Gastrocnemius medialis (tissue), 4 donors: ENCODE data around the gene TK1. TPM values are rescaled to one million over a fixed set of nuclear protein-coding genes. Genes with fewer than 3 reads are reported as not detected.
A peak's percentile ranks its signal among the peaks of the same experiment; 100 is the strongest.

Experiments
- ATAC-seq, 2 donors: fragments of 150-250 bp; one replicate each; pipeline ENCODE4 v1.9.1; 2016
- DNase-seq, 2 donors: peaks; one replicate each; pipeline ENCODE4 v3.0.0-alpha.2; 2019
- H3K27ac ChIP-seq, 4 donors: fragments of 200-600 bp; sonication (generic); 1 replicate in 1 of 4; 2 replicates in 3 of 4; pipeline ENCODE4 v1.5.1; 2016 to 2018; ENCODE audit warnings: mild to moderate bottlenecking in 2 of 4, moderate library complexity in 1 of 4
- H3K27me3 ChIP-seq, 3 donors: fragments of 200-600 bp; sonication (generic) in 2 of 3; 1 replicate in 1 of 3; 2 replicates in 2 of 3; pipeline versions ENCODE4 v1.5.1 to v1.6.0; 2016 to 2019; ENCODE audit warnings: mild to moderate bottlenecking in 1 of 3, moderate library complexity in 1 of 3
- H3K36me3 ChIP-seq, 2 donors: fragments of 200-600 bp; sonication (generic) in 1 of 2; one replicate each; pipeline ENCODE4 v1.5.1; 2017 to 2018
- H3K4me1 ChIP-seq, 2 donors: fragments of 200-600 bp; sonication (generic) in 1 of 2; one replicate each; pipeline ENCODE4 v1.5.1; 2016 to 2017; ENCODE audit warnings: mild to moderate bottlenecking in 2 of 2
- H3K4me3 ChIP-seq, 4 donors: fragments of 200-600 bp; sonication (generic) in 3 of 4; 1 replicate in 1 of 4; 2 replicates in 3 of 4; pipeline ENCODE4 v1.5.1; 2016 to 2019; ENCODE audit warnings: mild to moderate bottlenecking in 2 of 4
- H3K9me3 ChIP-seq, 3 donors: fragments of 200-600 bp; sonication (generic) in 2 of 3; 1 replicate in 1 of 3; 2 replicates in 2 of 3; pipeline ENCODE4 v1.5.1; 2016 to 2019
- CTCF ChIP-seq, 5 experiments: fragments of 450-650 bp in 3 of 5; fragments of 200-600 bp in 2 of 5; sonication (generic) in 2 of 5; IDR thresholded peaks in 4 of 5; conservative IDR thresholded peaks in 1 of 5; 1 replicate in 4 of 5; 2 replicates in 1 of 5; pipeline ENCODE4 v1.5.1; 2016 to 2019; ENCODE audit warnings: antibody characterized with exemption in 5 of 5, mild to moderate bottlenecking in 3 of 5, moderate library complexity in 3 of 5
- POLR2A ChIP-seq, 2 donors: fragments of 450-650 bp; IDR thresholded peaks; one replicate each; pipeline ENCODE4 v1.6.1; 2017; ENCODE audit warnings: antibody characterized with exemption in 2 of 2, mild to moderate bottlenecking in 2 of 2, moderate library complexity in 2 of 2
- in situ Hi-C, 4 donors: fragments of 200-750 bp; cut with MboI; loops; one replicate each; pipeline versions ENCODE4 v1.15.0 to v1.8.0; 2017; ENCODE audit warnings: low sequenced_read_pairs in 4 of 4
- intact Hi-C: fragments of 100-400 bp; cut with DNase I; formaldehyde crosslinking; loops from one replicate; pipeline ENCODE4 v1.15.1; 2023; ENCODE audit warnings: low total_unique reads
- total RNA-seq, 4 donors: library from RNA; depleted of rRNA; stranded (reverse); fragments of >200 nt; gene quantifications; one replicate each; pipeline versions ENCODE4 v1.1.0 to v1.2.3, GENCODE V29; 2016

TK1 gene
- total RNA-seq, 4 donors from 2014 or later = 0.22 to 2.1 (median 0.60) TPM

- ATAC-seq (no peak), DNase-seq (no peak)
- TF ChIP-seq CTCF (IDR thresholded peaks at IDR 0.05 in 4 of 5, conservative IDR thresholded peaks at IDR 0.05 in 1 of 5) = no peak
- no peak for TF ChIP-seq POLR2A (IDR thresholded peaks at IDR 0.05)
- Histone ChIP-seq H3K4me3 (no peak overlapping the region), H3K9me3 (no peaks in the 10 kb centered on the region), H3K27ac (peak overlapping the region in 2 of 4 donors; percentile 22 to 47), H3K27me3 (peaks cover 4 to 8% (median 4%) of the 10 kb centered on the region in 3 donors), H3K4me1 (peaks cover 3 to 6% of the 10 kb centered on the region in 2 donors), H3K36me3 (no peaks in the 10 kb centered on the region)
- intact Hi-C loops = no loop called here
- in situ Hi-C loops = no loop called here
Measured at GRCh38 chr17:78223061-78223460, 36.2 kb upstream of the TK1 start.

GRCh38 chr17:78219396-78220150 lies 32.7 kb upstream of the TK1 start:
- intact Hi-C loops (no loop called here), in situ Hi-C loops (no loop called here)
- no peak for DNase-seq
- peaks cover 4 to 5% of the 10 kb centered on the region in 2 donors for H3K4me1 ChIP-seq
- no peak for ATAC-seq
- no peak overlapping the region for H3K4me3 ChIP-seq
- H3K27ac ChIP-seq = no peak overlapping the region
- no peaks in the 10 kb centered on the region for H3K36me3 ChIP-seq
- no peaks in the 10 kb centered on the region for H3K9me3 ChIP-seq
- TF ChIP-seq CTCF (IDR thresholded peaks at IDR 0.05 in 4 of 5, conservative IDR thresholded peaks at IDR 0.05 in 1 of 5) = no peak
- TF ChIP-seq POLR2A (IDR thresholded peaks at IDR 0.05) = no peak
- no peaks in the 10 kb centered on the region for H3K27me3 ChIP-seq

GRCh38 chr17:78214706-78215061 lies 27.8 kb upstream of the TK1 start:
- no peaks in the 10 kb centered on the region for H3K9me3 ChIP-seq
- TF ChIP-seq CTCF (IDR thresholded peaks at IDR 0.05 in 4 of 5, conservative IDR thresholded peaks at IDR 0.05 in 1 of 5) = no peak
- no peak for TF ChIP-seq POLR2A (IDR thresholded peaks at IDR 0.05)
- intact Hi-C loops (loop anchor here (1.0 kb wide), 1 partner anchor 40 kb away; no protein-coding TSS in a partner anchor), in situ Hi-C loops (no loop called here)
- peak overlapping the region in 3 of 4 donors; percentile 59 to 71 (median 67) for H3K4me3 ChIP-seq
- H3K36me3 ChIP-seq = no peaks in the 10 kb centered on the region
- H3K27me3 ChIP-seq = no peaks in the 10 kb centered on the region
- ATAC-seq (no peak), DNase-seq (no peak)
- H3K4me1 ChIP-seq = peaks cover 5% of the 10 kb centered on the region in 2 donors
- no peak overlapping the region for H3K27ac ChIP-seq

- no peak within 1 kb of the TSS for H3K27ac ChIP-seq
- peak within 1 kb of the TSS; percentile 43 to 71 (median 63) for H3K4me3 ChIP-seq
- H3K4me1 ChIP-seq = peaks cover 5% of the 10 kb centered on the region in 2 donors
- ATAC-seq = peak; percentile 86 to 93
- no peaks in the 10 kb centered on the region for H3K9me3 ChIP-seq
- no peaks in the 10 kb centered on the region for H3K27me3 ChIP-seq
- H3K36me3 ChIP-seq = no peaks in the 10 kb centered on the region
- TF ChIP-seq CTCF (IDR thresholded peaks at IDR 0.05 in 4 of 5, conservative IDR thresholded peaks at IDR 0.05 in 1 of 5) (no peak), POLR2A (IDR thresholded peaks at IDR 0.05) (no peak)
- in situ Hi-C loops = no loop called here
- peak; percentile 72 to 78 for DNase-seq
- intact Hi-C loops = loop anchor here (1.0 kb wide), 1 partner anchor 40 kb away; no protein-coding TSS in a partner anchor
Measured at GRCh38 chr17:78214016-78214705, 27.3 kb upstream of the TK1 start, which contains the start of gene BIRC5. BIRC5 (plus strand) TSS chr17:78214253; CDS start chr17:78214317, 64 bp downstream.
